HS-5 (cell line): ENCODE measurements around the gene HS1BP3.

Experiments
- DNase-seq: peaks from one replicate; pipeline ENCODE4 v3.0.0-alpha.2; 2012; ENCODE audit warnings: low read depth

HS1BP3 gene

GRCh38 chr2:20584399-20585358 is 66.2 kb downstream of the HS1BP3 start:
- DNase-seq, result peak; percentile 99

DNA sequence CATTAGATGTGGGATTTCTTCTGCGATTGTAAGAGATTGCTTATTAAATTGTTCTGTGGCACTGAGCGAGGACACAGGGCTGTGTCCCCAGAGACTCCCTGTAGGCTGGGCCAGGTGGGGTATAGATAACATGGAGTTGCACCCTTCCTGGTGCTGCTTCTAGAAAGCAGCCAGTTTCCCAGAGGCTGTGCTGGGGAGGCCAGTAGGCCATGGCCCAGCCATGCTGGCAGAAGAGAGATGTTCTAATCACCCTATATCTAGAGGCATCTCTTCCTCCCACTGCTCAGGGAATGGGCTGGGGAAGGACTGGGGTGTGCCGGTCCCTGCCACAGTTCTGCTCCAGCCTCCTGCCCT is 66.9 kb downstream of the HS1BP3 start:
- DNase-seq, result no peak

DNA sequence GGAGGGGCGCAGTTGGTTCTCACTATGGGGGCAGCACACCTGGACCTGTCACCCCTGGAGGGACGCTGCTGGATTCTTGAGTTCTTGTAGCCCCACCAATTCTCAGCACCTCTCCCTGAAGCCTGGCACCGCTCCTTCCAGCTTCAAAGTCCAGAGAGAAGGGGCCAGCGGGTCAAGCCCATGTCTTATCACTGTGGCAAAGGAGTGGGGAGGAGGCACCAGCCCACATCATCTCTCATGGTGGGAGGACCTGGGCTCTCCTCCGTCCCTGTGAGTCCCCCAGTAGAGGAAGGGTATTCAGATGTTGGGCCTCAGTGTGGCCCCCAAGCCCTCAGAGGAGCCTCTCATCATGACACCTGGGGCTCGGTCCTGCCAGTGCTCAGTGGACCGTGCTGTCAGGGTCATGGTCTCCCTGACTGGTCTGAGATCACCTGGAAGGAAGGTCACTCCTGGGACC is 67.4 kb downstream of the HS1BP3 start:
- DNase-seq, result no peak

- DNase-seq, result no peak
These were observed 68.2 kb downstream of the HS1BP3 start for GRCh38 chr2:20582600-20583221.

GRCh38 chr2:20580690-20581437 is 70.0 kb downstream of the HS1BP3 start:
- DNase-seq, result no peak

- no peak for DNase-seq
These were observed 71.0 kb downstream of the HS1BP3 start for GRCh38 chr2:20579866-20580265.

DNA sequence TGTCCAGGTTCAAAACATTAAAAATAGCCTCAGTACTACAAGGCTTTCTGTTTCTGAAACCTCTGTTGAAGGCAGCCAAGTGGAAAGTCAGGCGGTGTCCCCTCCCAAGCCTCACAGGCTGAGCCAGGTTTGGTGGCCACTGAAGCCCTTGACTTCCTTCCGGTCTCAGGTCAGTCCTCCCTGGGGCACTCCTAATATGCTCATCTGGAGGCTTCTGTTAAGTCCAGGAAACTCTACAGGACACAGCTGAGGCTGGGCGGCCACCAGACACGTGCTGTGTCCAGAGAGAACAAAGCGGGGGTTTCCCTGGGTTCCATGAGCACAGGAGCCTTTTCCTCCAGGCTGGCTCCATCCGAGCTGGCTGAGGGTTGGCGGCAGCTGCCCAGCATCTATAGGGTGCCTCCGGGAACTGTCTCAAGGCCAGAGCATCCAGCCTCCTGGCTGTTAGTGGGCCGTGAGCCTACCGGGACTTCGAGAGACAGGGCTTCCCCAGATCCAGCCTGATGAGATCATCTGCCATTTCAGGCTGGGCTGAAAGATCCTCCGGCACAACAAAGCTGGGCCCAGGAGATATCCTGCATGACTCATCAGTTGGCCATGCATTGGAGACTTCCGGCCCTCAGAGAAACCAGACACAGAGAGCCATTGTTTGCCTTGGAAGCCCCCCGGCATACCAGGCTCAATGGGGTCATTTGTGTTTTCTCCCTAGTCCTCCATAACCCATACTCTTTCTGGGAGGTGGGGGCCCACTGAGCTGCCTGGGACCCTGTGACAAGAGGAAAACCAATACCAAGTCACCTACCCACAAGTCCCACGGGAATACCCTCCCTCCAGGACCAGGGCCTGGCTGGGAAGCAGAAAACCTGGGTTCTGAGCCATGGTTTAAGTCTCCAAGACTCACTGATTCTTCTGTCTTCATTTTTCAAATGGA is 71.7 kb downstream of the HS1BP3 start:
- DNase-seq, result peak; percentile 94

- DNase-seq, result no peak
These were observed 72.5 kb downstream of the HS1BP3 start for GRCh38 chr2:20578266-20578894.

DNA sequence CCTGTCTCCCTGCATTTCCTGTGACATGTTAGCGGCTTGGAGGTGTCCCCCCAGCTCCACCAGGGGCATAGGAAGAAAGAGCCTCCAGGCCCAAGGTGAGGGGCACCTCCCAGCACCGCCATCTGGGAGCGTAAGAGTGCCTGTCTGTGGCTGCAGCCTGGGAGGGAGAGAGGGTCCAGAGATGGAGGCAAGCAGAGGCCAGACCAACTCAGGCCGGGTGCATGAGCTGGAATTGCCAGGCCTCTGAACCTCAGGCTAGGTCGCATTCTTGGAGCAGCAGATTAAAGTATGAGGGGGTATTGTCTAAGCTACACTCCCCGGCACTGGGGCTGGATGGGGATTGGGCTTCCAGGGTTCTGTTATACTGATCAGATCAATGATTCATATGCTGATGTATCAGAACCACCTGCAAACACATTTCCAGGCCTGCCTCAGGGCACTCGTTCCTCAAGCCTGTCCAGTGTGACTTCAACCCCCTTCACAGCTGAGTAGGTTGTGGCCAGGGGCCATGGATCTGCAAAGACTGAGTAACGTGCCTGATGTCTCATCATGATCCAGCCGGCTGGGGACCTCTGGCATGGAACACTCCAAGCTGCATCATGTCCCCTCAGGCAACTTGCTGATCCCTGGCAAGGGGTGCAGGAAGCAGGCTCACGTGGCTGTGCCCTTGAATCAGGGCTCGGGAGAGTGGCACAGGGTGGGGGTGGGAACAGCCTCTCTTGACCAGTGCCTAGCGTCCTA is 73.2 kb downstream of the HS1BP3 start:
- no peak for DNase-seq

GRCh38 chr2:20576598-20577115 is 74.2 kb downstream of the HS1BP3 start:
- DNase-seq, result no peak

DNA sequence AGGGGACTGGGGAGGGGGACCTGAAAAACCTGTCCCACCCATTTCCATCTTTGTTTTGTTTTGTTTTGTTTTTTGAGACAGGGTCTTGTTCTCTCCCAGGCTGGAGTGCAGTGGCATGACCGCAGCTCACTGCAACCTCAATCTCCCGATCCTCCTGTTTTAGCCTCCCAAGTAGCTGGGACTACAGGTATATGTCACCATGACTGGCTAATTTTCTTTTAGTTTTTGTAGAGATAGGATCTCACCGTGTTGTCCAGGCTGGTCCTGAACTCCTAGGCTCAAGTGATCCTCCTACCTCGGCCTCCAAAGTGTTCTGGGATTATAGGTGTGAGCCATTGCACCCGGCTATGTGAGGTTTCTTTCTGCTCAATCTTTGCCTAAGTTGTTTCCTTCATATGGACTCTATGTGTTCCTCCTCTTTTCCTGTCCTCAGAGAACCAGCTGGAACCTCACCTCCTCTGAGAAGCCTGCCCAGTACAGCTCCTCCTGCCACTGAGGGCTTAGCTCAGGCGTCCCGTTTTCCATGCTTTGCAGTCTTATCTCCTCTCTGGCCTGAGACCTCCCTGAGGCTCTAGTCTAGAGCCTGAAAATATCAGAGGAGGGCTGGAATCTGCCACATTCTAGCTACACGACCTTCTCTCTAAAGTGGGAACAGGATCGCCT is 74.8 kb downstream of the HS1BP3 start:
- DNase-seq, result no peak

GRCh38 chr2:20575414-20575813 is 75.5 kb downstream of the HS1BP3 start:
- DNase-seq, result no peak

DNA sequence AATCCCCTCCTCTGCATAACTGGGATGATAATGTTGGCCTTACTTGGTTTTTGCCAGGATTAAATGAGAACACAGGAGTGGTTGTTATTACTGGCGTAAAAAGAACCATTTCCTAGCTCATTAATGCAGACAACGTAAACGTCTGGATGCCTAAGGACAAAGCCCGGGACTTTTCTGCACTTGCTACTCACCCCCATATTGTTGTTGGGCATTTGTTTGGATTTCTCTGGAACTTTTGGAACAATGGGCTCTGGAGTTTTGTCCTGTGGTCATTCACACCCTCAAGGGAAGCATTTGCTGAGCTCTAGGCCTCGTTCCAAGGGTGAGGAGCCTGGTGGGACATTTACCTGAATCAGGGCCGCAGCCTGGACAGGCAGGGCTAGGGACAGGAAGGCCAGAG is 76.0 kb downstream of the HS1BP3 start:
- no peak for DNase-seq

GRCh38 chr2:20574423-20574911 is 76.4 kb downstream of the HS1BP3 start:
- DNase-seq, result no peak

GRCh38 chr2:20573620-20574422 is 77.1 kb downstream of the HS1BP3 start:
- DNase-seq, result no peak

- no peak for DNase-seq
These were observed 78.7 kb downstream of the HS1BP3 start for GRCh38 chr2:20572221-20572620.

DNA sequence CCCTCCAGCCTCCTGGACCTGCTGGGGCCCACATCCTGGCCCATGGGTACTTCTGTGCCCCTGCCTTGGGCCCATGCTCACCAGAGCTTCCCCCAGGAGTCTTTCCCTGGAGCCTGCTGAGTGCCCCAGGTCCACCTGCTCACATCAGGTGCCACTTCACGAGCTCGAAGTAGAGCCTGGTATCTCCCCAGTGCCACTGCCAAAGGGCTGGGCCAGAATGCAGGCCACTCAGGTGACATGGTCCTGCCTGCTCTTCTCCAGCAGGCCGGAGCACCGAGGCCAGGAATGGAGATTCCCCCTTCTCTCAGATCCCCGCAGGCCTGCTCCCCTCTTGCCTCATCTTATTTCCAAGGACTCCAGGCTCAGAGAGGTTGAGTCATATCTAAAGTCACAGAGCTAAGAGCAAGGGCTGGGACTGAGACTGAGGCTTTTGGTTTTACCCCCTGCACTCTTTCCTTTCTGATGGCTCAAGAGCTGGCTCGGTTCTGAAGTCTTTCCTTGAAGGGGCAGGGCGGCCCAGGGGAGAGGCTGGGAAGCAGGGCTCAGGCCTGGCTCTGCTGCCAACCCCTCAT is 79.2 kb downstream of the HS1BP3 start:
- no peak for DNase-seq

DNA sequence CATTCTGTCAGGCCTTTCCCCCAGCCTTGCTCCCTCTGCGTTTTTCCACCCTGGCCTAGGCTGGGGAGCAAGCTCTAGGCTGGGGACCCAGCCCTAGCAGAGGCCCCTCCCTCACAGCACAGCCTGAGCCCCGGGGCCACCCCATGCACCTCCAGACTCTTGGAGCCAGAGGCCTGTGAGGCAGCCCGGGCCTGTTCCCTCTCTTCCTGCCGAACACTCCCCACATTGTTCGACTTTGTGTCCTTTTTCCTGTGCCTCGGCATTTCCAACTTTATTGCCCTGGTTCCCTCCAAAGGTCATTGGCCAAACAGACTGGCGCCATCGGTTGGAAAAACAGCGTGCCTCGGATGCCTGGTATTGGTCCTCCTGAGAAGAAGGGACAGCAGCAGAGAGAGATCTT is 79.7 kb downstream of the HS1BP3 start:
- no peak for DNase-seq
